GM18861 (cell line): Measurements from ENCODE around the gene CHCHD4.

Experiments
- ATAC-seq: cut with Tn5 transposase; IDR thresholded peaks from one replicate; pipeline ENCODE4 v1.9.1; 2021; ENCODE audit not compliant: unreplicated experiment

Gene CHCHD4

GRCh38 chr3:14150078-14150477 is 25.4 kb upstream of the CHCHD4 start:
- ATAC-seq: no peak

- no peak for ATAC-seq
Observed at GRCh38 chr3:14148041-14148985, 23.6 kb upstream of the CHCHD4 start.

- no peak for ATAC-seq
Observed at GRCh38 chr3:14147617-14148016, 22.9 kb upstream of the CHCHD4 start.

GRCh38 chr3:14147066-14147435 is 22.4 kb upstream of the CHCHD4 start:
- no peak for ATAC-seq

GRCh38 chr3:14146381-14147065 is 21.9 kb upstream of the CHCHD4 start:
- no peak for ATAC-seq

GRCh38 chr3:14145670-14146380 is 21.2 kb upstream of the CHCHD4 start:
- ATAC-seq: no peak

- ATAC-seq: no peak
Observed at GRCh38 chr3:14145236-14145635, 20.6 kb upstream of the CHCHD4 start.

GRCh38 chr3:14144423-14145075 is 19.9 kb upstream of the CHCHD4 start:
- ATAC-seq: peak; percentile 90

- no peak for ATAC-seq
Observed at GRCh38 chr3:14143271-14144225, 18.9 kb upstream of the CHCHD4 start.

- ATAC-seq: no peak
Observed at GRCh38 chr3:14142567-14143270, 18.0 kb upstream of the CHCHD4 start.

- no peak for ATAC-seq
Observed at GRCh38 chr3:14141602-14142341, 17.1 kb upstream of the CHCHD4 start.

GRCh38 chr3:14141144-14141543 is 16.5 kb upstream of the CHCHD4 start:
- no peak for ATAC-seq

GRCh38 chr3:14140668-14141067 is 16.0 kb upstream of the CHCHD4 start:
- no peak for ATAC-seq

GRCh38 chr3:14139771-14140170 is 15.1 kb upstream of the CHCHD4 start:
- no peak for ATAC-seq

GRCh38 chr3:14138878-14139655 is 14.4 kb upstream of the CHCHD4 start:
- ATAC-seq: no peak

GRCh38 chr3:14138109-14138877 is 13.6 kb upstream of the CHCHD4 start:
- ATAC-seq: no peak

- ATAC-seq: no peak
Observed at GRCh38 chr3:14137445-14137844, 12.8 kb upstream of the CHCHD4 start.
